H1 (cell line): ENCODE results near the gene DENND4C. TPM values are rescaled to one million over a fixed set of nuclear protein-coding genes. Genes with fewer than 3 reads are reported as not detected.

Source experiments
- CTCF ChIA-PET: fragments of 300-600 bp; sonication (Branson Sonifier 250); formaldehyde crosslinking; loops from one replicate; lab custom pipeline; 2021; ENCODE audit not compliant: partially characterized antibody; lab: Charles Lee
- POLR2A ChIA-PET: fragments of 300-600 bp; sonication (Branson Sonifier 250); formaldehyde crosslinking; loops from one replicate; lab custom pipeline; 2021; ENCODE audit warnings: inconsistent platforms; ENCODE audit not compliant: partially characterized antibody; lab: Charles Lee
- DNase-seq, 2 experiments: peaks; one replicate each; pipeline versions ENCODE4 v3.0.0 to v3.0.0-alpha.2; 2010 to 2022; ENCODE audit warnings: low spot score in 2 of 2, low read depth in 1 of 2, mixed read lengths in 1 of 2
- FAIRE-seq: peaks from 2 replicates; lab custom pipeline; 2011; peaks lifted over from hg19 to GRCh38; lab: Jason Lieb, UNC
- H2AFZ ChIP-seq: 2 replicates; pipeline ENCODE4 v1.8.1; 2012; ENCODE audit warnings: low read length, inconsistent platforms
- H2AK5ac ChIP-seq: 2 replicates; pipeline ENCODE4 v1.6.1; 2013; ENCODE audit warnings: low read depth, low read length
- H2BK120ac ChIP-seq: replicated peaks from 2 replicates; pipeline ENCODE3; 2013; ENCODE audit warnings: low read depth, low read length, inconsistent platforms
- H2BK12ac ChIP-seq: 2 replicates; pipeline ENCODE4 v1.6.1; 2013; ENCODE audit warnings: low read depth, low read length
- H2BK15ac ChIP-seq: 2 replicates; pipeline ENCODE4 v1.6.1; 2013; ENCODE audit warnings: low read length
- H2BK20ac ChIP-seq: 2 replicates; pipeline ENCODE4 v1.6.1; 2013; ENCODE audit warnings: low read length
- H2BK5ac ChIP-seq: 2 replicates; pipeline ENCODE4 v1.6.1; 2013; ENCODE audit warnings: low read depth, low read length
- H3K14ac ChIP-seq: 2 replicates; pipeline ENCODE4 v1.6.1; 2013; ENCODE audit warnings: inconsistent platforms; ENCODE audit not compliant: insufficient read length
- H3K18ac ChIP-seq: 2 replicates; pipeline ENCODE4 v1.6.1; 2013; ENCODE audit warnings: low read length; ENCODE audit errors: extremely low read depth
- H3K23ac ChIP-seq: 2 replicates; pipeline ENCODE4 v1.6.1; 2013; ENCODE audit warnings: inconsistent platforms; ENCODE audit not compliant: insufficient read length
- H3K23me2 ChIP-seq: 2 replicates; pipeline ENCODE4 v1.6.1; 2013; ENCODE audit warnings: low read depth, low read length
- H3K27ac ChIP-seq: 2 replicates; pipeline ENCODE4 v1.6.1; 2011; ENCODE audit warnings: low read depth, low read length, inconsistent platforms
- H3K27me3 ChIP-seq, 4 experiments: replicated peaks in 1 of 4; 1 replicate in 1 of 4; 2 replicates in 3 of 4; pipeline versions ENCODE4 v1.6.1 to v1.8.1; 2011 to 2013; ENCODE audit warnings: low read length in 3 of 4, mild to moderate bottlenecking in 3 of 4, inconsistent platforms in 2 of 4, mixed read lengths in 2 of 4, moderate library complexity in 1 of 4; ENCODE audit not compliant: control insufficient read depth in 3 of 4, insufficient read depth in 3 of 4; ENCODE audit errors: extremely low read depth in 1 of 4
- H3K36me3 ChIP-seq, 4 experiments: 2 replicates each; pipeline versions ENCODE4 v1.6.1 to v1.8.1; 2011 to 2013; ENCODE audit warnings: mild to moderate bottlenecking in 4 of 4, low read length in 3 of 4, moderate library complexity in 2 of 4, control low read depth in 1 of 4, inconsistent platforms in 1 of 4; ENCODE audit not compliant: insufficient read depth in 4 of 4, control insufficient read depth in 2 of 4
- H3K4ac ChIP-seq: replicated peaks from 2 replicates; pipeline ENCODE3; 2013; ENCODE audit warnings: low read length, low read depth, mixed read lengths, inconsistent platforms; ENCODE audit not compliant: insufficient read length
- H3K4me1 ChIP-seq, 4 experiments: replicated peaks in 1 of 4; 1 replicate in 1 of 4; 2 replicates in 3 of 4; pipeline versions ENCODE4 v1.6.1 to v1.8.1; 2011 to 2013; ENCODE audit warnings: low read length in 3 of 4, inconsistent platforms in 2 of 4, mixed read lengths in 1 of 4; ENCODE audit not compliant: insufficient read depth in 4 of 4, control insufficient read depth in 3 of 4
- H3K4me2 ChIP-seq, 2 experiments: 2 replicates each; pipeline versions ENCODE4 v1.6.1 to v1.8.1; 2011 to 2013; ENCODE audit warnings: low read depth in 2 of 2, low read length in 2 of 2, control low read depth in 1 of 2, inconsistent platforms in 1 of 2, mild to moderate bottlenecking in 1 of 2; ENCODE audit not compliant: insufficient read depth in 1 of 2
- H3K4me3 ChIP-seq, 4 experiments: fragments of 200-600, 300-600 bp in 1 of 4; sonication (generic), shearing (Covaris generic), sonication (Bioruptor Twin) in 1 of 4; 2 replicates each; pipeline versions ENCODE4 v1.5.1 to v1.8.1; 2011 to 2016; ENCODE audit warnings: low read length in 4 of 4, low read depth in 3 of 4, control low read depth in 2 of 4, inconsistent platforms in 2 of 4, mild to moderate bottlenecking in 2 of 4, mixed read lengths in 1 of 4, moderate library complexity in 1 of 4; ENCODE audit not compliant: insufficient read depth in 2 of 4; ENCODE audit errors: extremely low read depth in 1 of 4
- H3K56ac ChIP-seq: replicated peaks from 2 replicates; pipeline ENCODE3; 2013; ENCODE audit warnings: low read depth, mild to moderate bottlenecking, mixed read lengths, low read length, inconsistent platforms; ENCODE audit not compliant: insufficient read length
- H3K79me1 ChIP-seq: 2 replicates; pipeline ENCODE4 v1.6.1; 2013; ENCODE audit warnings: low read depth, low read length, control low read depth
- H3K79me2 ChIP-seq, 2 experiments: 2 replicates each; pipeline versions ENCODE4 v1.6.1 to v1.8.1; 2012 to 2013; ENCODE audit warnings: low read length in 2 of 2, mild to moderate bottlenecking in 2 of 2, inconsistent platforms in 1 of 2; ENCODE audit not compliant: insufficient read depth in 2 of 2, control insufficient read depth in 1 of 2
- H3K9ac ChIP-seq, 4 experiments: replicated peaks in 1 of 4; 1 replicate in 1 of 4; 2 replicates in 3 of 4; pipeline versions ENCODE4 v1.6.1 to v1.8.1; 2011 to 2013; ENCODE audit warnings: low read depth in 3 of 4, low read length in 3 of 4, control low read depth in 2 of 4, mild to moderate bottlenecking in 2 of 4, moderate library complexity in 2 of 4, inconsistent platforms in 1 of 4; ENCODE audit errors: extremely low read depth in 1 of 4
- H3K9me3 ChIP-seq, 2 experiments: 2 replicates each; pipeline versions ENCODE4 v1.6.1 to v1.8.1; 2012 to 2013; ENCODE audit warnings: mild to moderate bottlenecking in 2 of 2, moderate library complexity in 2 of 2, control low read depth in 1 of 2, inconsistent platforms in 1 of 2, low read depth in 1 of 2, low read length in 1 of 2, mixed read lengths in 1 of 2; ENCODE audit not compliant: insufficient read depth in 2 of 2
- H4K20me1 ChIP-seq, 2 experiments: replicated peaks in 1 of 2; 2 replicates each; pipeline versions ENCODE3 to v1.8.1; 2011 to 2013; ENCODE audit warnings: inconsistent platforms in 2 of 2, low read length in 2 of 2, mild to moderate bottlenecking in 1 of 2; ENCODE audit not compliant: insufficient read depth in 2 of 2, control insufficient read depth in 1 of 2
- H4K5ac ChIP-seq: 2 replicates; pipeline ENCODE4 v1.6.1; 2013; ENCODE audit warnings: low read length, low read depth, mixed read lengths, inconsistent platforms; ENCODE audit not compliant: insufficient read length
- H4K8ac ChIP-seq: 2 replicates; pipeline ENCODE4 v1.8.0; 2013; ENCODE audit warnings: mild to moderate bottlenecking, moderate library complexity, low read length, inconsistent platforms; ENCODE audit not compliant: insufficient read depth; ENCODE audit errors: extremely low read depth
- H4K91ac ChIP-seq: replicated peaks from 2 replicates; pipeline ENCODE3; 2013; ENCODE audit warnings: low read length, mixed read lengths, inconsistent platforms; ENCODE audit not compliant: insufficient read length
- POLR2A ChIP-seq, 2 experiments: IDR thresholded peaks; 1 replicate in 1 of 2; 2 replicates in 1 of 2; pipeline ENCODE4 v1.6.1; 2011; ENCODE audit warnings: low read depth in 2 of 2, low read length in 2 of 2, mild to moderate bottlenecking in 2 of 2; ENCODE audit errors: control extremely low read depth in 1 of 2
- POLR2AphosphoS5 ChIP-seq: IDR thresholded peaks from 2 replicates; pipeline ENCODE4 v1.6.1; 2011; ENCODE audit warnings: low read depth, low read length
- SAP30 ChIP-seq: fragments of 300-600 bp; sonication (generic); IDR thresholded peaks from 2 replicates; pipeline ENCODE4 v1.7.1; 2012; ENCODE audit warnings: low read length, moderate library complexity, mild to moderate bottlenecking, inconsistent platforms; ENCODE audit not compliant: insufficient read depth, insufficient replicate concordance
- WGBS, 2 experiments: shearing (Covaris generic) in 1 of 2; methylation state at CpG; one replicate each; pipeline versions ENCODE4 v1.1.6 to v1.1.7; 2013 to 2015; ENCODE audit warnings: low lambda C conversion rate in 2 of 2, mixed read lengths in 2 of 2, inconsistent platforms in 1 of 2, low coverage in 1 of 2, missing lambda C conversion rate in 1 of 2; ENCODE audit not compliant: insufficient replicate concordance in 2 of 2, insufficient coverage in 1 of 2, insufficient read length in 1 of 2; ENCODE audit errors: extremely low coverage in 1 of 2, missing lambda C conversion rate in 1 of 2; 5-methylcytosine and 5-hydroxymethylcytosine counted together
- polyA plus RNA-seq, 7 experiments: library from polyadenylated mRNA; depleted of rRNA in 3 of 7; stranded (reverse) in 5 of 7; unstranded in 2 of 7; fragments of >200 nt in 5 of 7; fragments of 200-250 nt in 2 of 7; gene quantifications; 1 replicate in 5 of 7; 2 replicates in 1 of 7; 4 replicates in 1 of 7; pipeline versions ENCODE4 v1.2.1 to v1.2.3, GENCODE V29; 2011 to 2013; ENCODE audit warnings: missing spikeins in 2 of 7, mixed read lengths in 2 of 7
- total RNA-seq: library from RNA; stranded (reverse); fragmentation: NEBNext Ultra II Directional; extraction: Animal tissue kit (Norgen Biotek cat#: 25700); gene quantifications from 2 replicates; pipeline ENCODE4 v1.2.1, GENCODE V29; 2021

DENND4C gene
- total and polyA plus RNA-seq, 2 of the 8 experiments (the other 6 are each of a cell fraction or from before 2014, with no cell fraction given): 6.9 to 18.9 TPM

GRCh38 chr9:19372567-19372966 lies 142.1 kb downstream of the DENND4C start:
- no peak overlapping the region for H2BK20ac ChIP-seq

More at GRCh38 chr9:19372567-19372966, 142.1 kb downstream of the DENND4C start:
- Histone ChIP-seq H3K4me2 (no peak overlapping the region), H3K9ac (no peak overlapping the region), H4K20me1 (peaks cover 2 to 5% of the 10 kb centered on the region in 2 experiments), H3K27me3 (no peaks in the 10 kb centered on the region), H3K4ac (no peak overlapping the region), H2BK15ac (no peak overlapping the region), H3K23ac (no peak overlapping the region), H3K79me2 (peaks cover 0 to 7% of the 10 kb centered on the region in 2 experiments; a peak in 1 of 4 replicates), H3K18ac (no peak overlapping the region), H3K27ac (no peak overlapping the region), H3K9me3 (no peaks in the 10 kb centered on the region), H4K5ac (no peak overlapping the region), H3K79me1 (no peaks in the 10 kb centered on the region), H3K14ac (no peak overlapping the region), H4K8ac (peak overlapping the region; percentile 66; the same call in 1 of the 2 replicates), H2BK12ac (no peak overlapping the region), H2AFZ (no peak overlapping the region), H3K4me1 (no peaks in the 10 kb centered on the region), H3K36me3 (peaks cover 11 to 70% (median 36%) of the 10 kb centered on the region in 4 experiments), H3K23me2 (no peaks in the 10 kb centered on the region), H2BK5ac (no peak overlapping the region), H3K4me3 (no peak overlapping the region), H4K91ac (no peak overlapping the region), H2AK5ac (no peak overlapping the region), H3K56ac (no peak overlapping the region), H2BK120ac (no peak overlapping the region)
- no peak for DNase-seq
- ChIA-PET CTCF (interaction anchor here (1.5 kb wide), 1 partner anchor 92 kb away, joined by 3 read pairs; no protein-coding TSS in a partner anchor), POLR2A (interaction anchor here (0.7 to 2.1 kb wide), 6 partner anchors 9 to 1301 kb away, joined by 3 to 9 read pairs (median 4); no protein-coding TSS in a partner anchor)
- TF ChIP-seq SAP30: no peak
- TF ChIP-seq POLR2A (IDR thresholded peaks at IDR 0.05; ENCODE audit: control extremely low read depth in 1 of 2, low read depth in 2 of 2, low read length in 2 of 2): peak in 1 of 2 experiments; percentile 7; a peak in 2 of 3 replicates
- TF ChIP-seq POLR2AphosphoS5: peak; percentile 69; the same call in 1 of the 2 replicates
- no peak for FAIRE-seq
- WGBS, 2 experiments: 85% methylated on average over 7 of the region's 8 CpGs; no CpG with 5 or more reads in 1 of the 2 experiments
